PC-9 (cell line): ENCODE measurements around the gene PSMC3IP. TPM values are rescaled to one million over a fixed set of nuclear protein-coding genes. Genes with fewer than 3 reads are reported as not detected.

Source experiments
- BruUV-seq: library from RNA; stranded (reverse); fragments of 400-500 nt; replicated peaks from 2 replicates; lab custom pipeline; 2021; lab: Mats Ljungman, UMichigan
- CTCF ChIA-PET: fragments of 300-600 bp; sonication (Branson Sonifier 250); formaldehyde crosslinking; loops from one replicate; lab custom pipeline; 2022; ENCODE audit warnings: antibody characterized with exemption; lab: Charles Lee
- POLR2A ChIA-PET: fragments of 300-600 bp; sonication (Branson Sonifier 250); formaldehyde crosslinking; loops from one replicate; lab custom pipeline; 2022; ENCODE audit warnings: antibody characterized with exemption; ENCODE audit not compliant: unreplicated experiment; lab: Charles Lee
- DNase-seq, 2 experiments: peaks; one replicate each; pipeline versions ENCODE4 v3.0.0 to v3.0.0-alpha.2; 2015 to 2022; ENCODE audit warnings: mixed read lengths in 1 of 2
- H2AFZ ChIP-seq: fragments of 200-600 bp; sonication (generic); 2 replicates; pipeline ENCODE4 v1.8.1; 2017; ENCODE audit warnings: antibody characterized with exemption
- H3F3A ChIP-seq: fragments of 200-600 bp; sonication (generic); 2 replicates; pipeline ENCODE4 v1.8.1; 2017; ENCODE audit warnings: antibody characterized with exemption, mild to moderate bottlenecking, low read depth; ENCODE audit not compliant: insufficient read depth
- H3K27ac ChIP-seq: fragments of 200-600 bp; sonication (generic); 2 replicates; pipeline ENCODE4 v1.6.1; 2016; ENCODE audit warnings: mixed run types
- H3K27me3 ChIP-seq: fragments of 200-600 bp; sonication (generic); 2 replicates; pipeline ENCODE4 v1.6.1; 2016; ENCODE audit warnings: low read depth, mixed run types; ENCODE audit not compliant: insufficient read depth
- H3K36me3 ChIP-seq: fragments of 200-600 bp; sonication (generic); 2 replicates; pipeline ENCODE4 v1.6.1; 2016; ENCODE audit warnings: low read depth, mixed run types
- H3K4me1 ChIP-seq: fragments of 200-600 bp; sonication (generic); replicated peaks from 2 replicates; pipeline ENCODE4 v1.6.1; 2016; ENCODE audit warnings: mixed run types; ENCODE audit not compliant: insufficient read depth
- H3K4me2 ChIP-seq: fragments of 200-600 bp; sonication (generic); 2 replicates; pipeline ENCODE4 v1.6.1; 2017; ENCODE audit warnings: mixed run types
- H3K4me3 ChIP-seq: fragments of 200-600 bp; sonication (generic); 2 replicates; pipeline ENCODE4 v1.6.1; 2016; ENCODE audit warnings: mixed run types
- H3K79me2 ChIP-seq: fragments of 200-600 bp; sonication (generic); 2 replicates; pipeline ENCODE4 v1.6.1; 2017; ENCODE audit warnings: low read depth, mixed run types
- H3K9me2 ChIP-seq: fragments of 200-600 bp; sonication (generic); 2 replicates; pipeline ENCODE4 v1.8.1; 2017; ENCODE audit warnings: mild to moderate bottlenecking; ENCODE audit not compliant: insufficient read depth
- H3K9me3 ChIP-seq: fragments of 200-600 bp; sonication (generic); 2 replicates; pipeline ENCODE4 v1.8.1; 2016; ENCODE audit warnings: low read depth; ENCODE audit not compliant: insufficient read depth
- H4K20me1 ChIP-seq: fragments of 200-600 bp; sonication (generic); 2 replicates; pipeline ENCODE4 v1.8.1; 2017; ENCODE audit not compliant: insufficient read depth
- CTCF ChIP-seq: fragments of 200-600 bp; sonication (generic); conservative IDR thresholded peaks from 2 replicates; pipeline ENCODE4 v1.6.1; 2017; ENCODE audit warnings: mixed run types, antibody characterized with exemption, mild to moderate bottlenecking, moderate library complexity
- EZH2 ChIP-seq: fragments of 200-600 bp; sonication (generic); IDR thresholded peaks from 2 replicates; pipeline ENCODE4 v1.8.0; 2017; ENCODE audit warnings: antibody characterized with exemption, low read depth
- intact Hi-C: fragments of 100-400 bp; cut with micrococcal nuclease; formaldehyde crosslinking; loops from one replicate; pipeline ENCODE4 v1.10.0; 2022; ENCODE audit not compliant: unreplicated experiment
- total RNA-seq: library from RNA; stranded (reverse); gene quantifications from 2 replicates; pipeline ENCODE4 v1.2.3, GENCODE V29; 2021

Gene PSMC3IP
- total RNA-seq, 1 experiment from 2014 or later = 13.4 TPM

- peaks cover 15% of the 10 kb centered on the region for H3K36me3 ChIP-seq
- intact Hi-C loops = loop anchor here (2.0 kb wide), 1 partner anchor 25 kb away; the partner anchor contains the start of gene NAGLU
These were observed 15.6 kb downstream of the PSMC3IP start, which contains the start of gene COASY for GRCh38 chr17:42561897-42562387. Gene COASY (plus strand): TSS chr17:42562148. CDS start chr17:42562623, 475 bp downstream.

GRCh38 chr17:42560246-42560645 lies 17.3 kb downstream of the PSMC3IP start:
- BruUV-seq = no TSS peak
- TF ChIP-seq CTCF = no peak
- TF ChIP-seq EZH2 = no peak
- ChIA-PET CTCF (interaction anchor here (0.6 kb wide), 1 partner anchor 30 kb away, joined by 6 read pairs; no protein-coding TSS in a partner anchor), POLR2A (interaction anchor here (0.7 kb wide), 1 partner anchor 581 kb away, joined by 3 read pairs; no protein-coding TSS in a partner anchor)
- no peak overlapping the region for H3K27ac ChIP-seq
- no peaks in the 10 kb centered on the region for H3K9me3 ChIP-seq
- H3K36me3 ChIP-seq = peaks cover 7% of the 10 kb centered on the region
- no peaks in the 10 kb centered on the region for H3K27me3 ChIP-seq
- H3K4me1 ChIP-seq = peaks cover 22% of the 10 kb centered on the region
- peaks cover 44% of the 10 kb centered on the region for H3K79me2 ChIP-seq
- H3K4me3 ChIP-seq = no peak overlapping the region
- no peaks in the 10 kb centered on the region for H3K9me2 ChIP-seq
- intact Hi-C loops = no loop called here
- H3F3A ChIP-seq = peaks cover 50% of the 10 kb centered on the region
- no peak for DNase-seq
- no peaks in the 10 kb centered on the region for H4K20me1 ChIP-seq
- no peak overlapping the region for H2AFZ ChIP-seq
- H3K4me2 ChIP-seq = no peak overlapping the region

More at GRCh38 chr17:42561897-42562387, 15.6 kb downstream of the PSMC3IP start, which contains the start of gene COASY:
- Histone ChIP-seq H3K4me1 (peaks cover 28% of the 10 kb centered on the region), H4K20me1 (no peaks in the 10 kb centered on the region), H3K4me2 (peak within 1 kb of the TSS; percentile 99), H3K79me2 (peaks cover 39% of the 10 kb centered on the region), H3K9me2 (no peaks in the 10 kb centered on the region), H3K27me3 (no peaks in the 10 kb centered on the region), H3K27ac (peak within 1 kb of the TSS; percentile 81), H2AFZ (peak within 1 kb of the TSS; percentile 90), H3F3A (peaks cover 64% of the 10 kb centered on the region), H3K9me3 (no peaks in the 10 kb centered on the region), H3K4me3 (peak within 1 kb of the TSS; percentile 81)
- ChIA-PET CTCF (no interaction called here), POLR2A (no interaction called here)
- TF ChIP-seq CTCF (no peak), EZH2 (no peak)
- peak; percentile 88 to 90 for DNase-seq
- no TSS peak for BruUV-seq

- H3K27me3 ChIP-seq = no peaks in the 10 kb centered on the region
- BruUV-seq = no TSS peak
- H2AFZ ChIP-seq = no peak overlapping the region
- POLR2A ChIA-PET = no interaction called here
- no peak overlapping the region for H3K27ac ChIP-seq
- intact Hi-C loops = no loop called here
- no peak for DNase-seq
- H3K9me3 ChIP-seq = no peaks in the 10 kb centered on the region
- no peak overlapping the region for H3K4me2 ChIP-seq
- CTCF ChIA-PET = no interaction called here
- peaks cover 39% of the 10 kb centered on the region; the same call in 1 of the 2 replicates for H3F3A ChIP-seq
- H3K9me2 ChIP-seq = no peaks in the 10 kb centered on the region
- peaks cover 16% of the 10 kb centered on the region for H3K4me1 ChIP-seq
- H3K4me3 ChIP-seq = no peak overlapping the region
- peaks cover 42% of the 10 kb centered on the region for H3K79me2 ChIP-seq
- no peaks in the 10 kb centered on the region for H3K36me3 ChIP-seq
- H4K20me1 ChIP-seq = no peaks in the 10 kb centered on the region
- TF ChIP-seq EZH2 = no peak
- TF ChIP-seq CTCF = no peak
These were observed 18.5 kb downstream of the PSMC3IP start for GRCh38 chr17:42559075-42559474.
